B cell (primary cell): ENCODE data around the gene IL25. TPM values are rescaled to one million over a fixed set of nuclear protein-coding genes. Genes with fewer than 3 reads are reported as not detected.

Experiments used
- ATAC-seq: fragments of 200-7000 bp; cut with Tn5 transposase; one replicate; pipeline ENCODE4 v1.10.0; 2021; ENCODE audit warnings: low read depth, mild to moderate bottlenecking, moderate number of reproducible peaks, moderate library complexity
- CTCF ChIA-PET: fragments of 350-600 bp; sonication (Branson Sonifier 250); formaldehyde crosslinking; loops from one replicate; lab custom pipeline; 2021; ENCODE audit warnings: antibody characterized with exemption, inconsistent platforms; lab: Charles Lee
- POLR2A ChIA-PET: fragments of 350-600 bp; sonication (Branson Sonifier 250); formaldehyde crosslinking; loops from one replicate; lab custom pipeline; 2021; ENCODE audit warnings: antibody characterized with exemption; lab: Charles Lee
- DNase-seq: peaks from one replicate; pipeline ENCODE4 v3.0.0; 2013
- H2AFZ ChIP-seq: 2 replicates; pipeline ENCODE4 v1.6.1; 2012; ENCODE audit warnings: mild to moderate bottlenecking, low read depth, low read length; ENCODE audit not compliant: insufficient read depth, poor library complexity, severe bottlenecking
- H3K27ac ChIP-seq, 2 donors: 1 replicate in 1 of 2; 2 replicates in 1 of 2; pipeline ENCODE4 v1.5.1; 2012 to 2013; ENCODE audit warnings: low read length in 2 of 2, mild to moderate bottlenecking in 2 of 2, moderate library complexity in 1 of 2
- H3K27me3 ChIP-seq, 4 experiments: fragments of 200-600 bp in 1 of 4; sonication (generic) in 1 of 4; replicated peaks in 1 of 4; 1 replicate in 2 of 4; 2 replicates in 2 of 4; pipeline versions ENCODE4 v1.6.1 to v1.7.0; 2013 to 2016; ENCODE audit warnings: low read length in 3 of 4, mild to moderate bottlenecking in 2 of 4, mixed read lengths in 1 of 4, moderate library complexity in 1 of 4; ENCODE audit not compliant: insufficient read depth in 4 of 4, control insufficient read depth in 3 of 4; ENCODE audit errors: control extremely low read depth in 1 of 4
- H3K36me3 ChIP-seq, 2 experiments: replicated peaks in 1 of 2; 1 replicate in 1 of 2; 2 replicates in 1 of 2; pipeline versions ENCODE4 v1.6.1 to v1.7.1; 2013; ENCODE audit warnings: low read length in 1 of 2; ENCODE audit not compliant: insufficient read depth in 2 of 2, control insufficient read depth in 1 of 2; ENCODE audit errors: control extremely low read depth in 1 of 2, extremely low read depth in 1 of 2
- H3K4me1 ChIP-seq, 2 donors: fragments of 200-600 bp in 1 of 2; sonication (generic) in 1 of 2; 1 replicate in 1 of 2; 2 replicates in 1 of 2; pipeline versions ENCODE4 v1.5.1 to v1.6.1; 2013 to 2017; ENCODE audit warnings: low read length in 2 of 2; ENCODE audit not compliant: control insufficient read depth in 2 of 2, insufficient read depth in 2 of 2
- H3K4me2 ChIP-seq: replicated peaks from 2 replicates; pipeline ENCODE3; 2012; ENCODE audit warnings: mild to moderate bottlenecking, low read depth, low read length; ENCODE audit not compliant: poor library complexity, severe bottlenecking
- H3K4me3 ChIP-seq, 5 experiments: fragments of 200-600 bp in 1 of 5; sonication (generic) in 1 of 5; 1 replicate in 3 of 5; 2 replicates in 2 of 5; pipeline versions ENCODE4 v1.5.1 to v1.7.0; 2011 to 2016; ENCODE audit warnings: low read length in 4 of 5, mild to moderate bottlenecking in 4 of 5, low read depth in 2 of 5, control low read depth in 1 of 5, moderate library complexity in 1 of 5; ENCODE audit not compliant: insufficient read depth in 1 of 5; ENCODE audit errors: control extremely low read depth in 1 of 5, extremely low read depth in 1 of 5
- H3K79me2 ChIP-seq: fragments of 200-600 bp; sonication (generic); one replicate; pipeline ENCODE4 v1.6.0; 2016; ENCODE audit warnings: low read length; ENCODE audit not compliant: control insufficient read depth, insufficient read depth
- H3K9ac ChIP-seq: fragments of 200-600 bp; sonication (generic); 2 replicates; pipeline ENCODE4 v1.6.1; 2017; ENCODE audit warnings: mild to moderate bottlenecking, low read length, moderate library complexity
- H3K9me3 ChIP-seq, 3 donors: one replicate each; pipeline versions ENCODE4 v1.6.1 to v1.7.1; 2013; ENCODE audit warnings: low read length in 2 of 3; ENCODE audit not compliant: control insufficient read depth in 2 of 3, insufficient read depth in 1 of 3; ENCODE audit errors: control extremely low read depth in 1 of 3
- H4K20me1 ChIP-seq: 2 replicates; pipeline ENCODE4 v1.6.0; 2012; ENCODE audit warnings: mild to moderate bottlenecking, low read length; ENCODE audit not compliant: insufficient read depth, control insufficient read depth, poor library complexity, severe bottlenecking
- H3K27ac Mint-ChIP-seq: one replicate; pipeline ENCODE4 v1.8.0; 2021; ENCODE audit warnings: mixed read lengths
- H3K27me3 Mint-ChIP-seq: one replicate; pipeline ENCODE4 v1.8.0; 2021; ENCODE audit warnings: mixed read lengths
- H3K4me1 Mint-ChIP-seq: one replicate; pipeline ENCODE4 v1.8.0; 2021; ENCODE audit warnings: mixed read lengths
- H3K4me3 Mint-ChIP-seq: one replicate; pipeline ENCODE4 v1.8.0; 2021; ENCODE audit warnings: mixed read lengths
- H3K9me3 Mint-ChIP-seq: one replicate; pipeline ENCODE4 v1.8.0; 2022; ENCODE audit warnings: mixed read lengths; ENCODE audit not compliant: insufficient read depth
- EZH2 ChIP-seq: IDR thresholded peaks from 2 replicates; pipeline ENCODE4 v1.6.1; 2012; ENCODE audit warnings: borderline replicate concordance, low read depth, mild to moderate bottlenecking, moderate library complexity, low read length; ENCODE audit not compliant: insufficient read depth, poor library complexity, severe bottlenecking
- WGBS: methylation state at CpG from one replicate; pipeline ENCODE4 v1.1.5; 2013; ENCODE audit warnings: missing lambda C conversion rate; ENCODE audit not compliant: insufficient coverage; 5-methylcytosine and 5-hydroxymethylcytosine counted together
- intact Hi-C: fragments of 100-400 bp; cut with micrococcal nuclease; formaldehyde crosslinking; loops from one replicate; pipeline ENCODE4 v1.10.0; 2022
- polyA plus RNA-seq: library from polyadenylated mRNA; depleted of rRNA; stranded (reverse); fragments of >200 nt; gene quantifications from 2 replicates; pipeline ENCODE4 v1.2.3, GENCODE V29; 2012
- total RNA-seq, 2 donors: library from RNA; stranded (reverse); fragments of 120-200 nt in 1 of 2; gene quantifications; 1 replicate in 1 of 2; 2 replicates in 1 of 2; pipeline versions ENCODE4 v1.2.3 to v1.2.4, GENCODE V29; 2013 to 2022
- TF ChIP-seq, protein P1 (sequence below): fragments of 200-600 bp; IDR thresholded peaks from one replicate; pipeline ENCODE4 v1.8.0; 2022; ENCODE audit warnings: antibody characterized with exemption, mild to moderate bottlenecking

Gene IL25
- total and polyA plus RNA-seq, 2 donors (not counting 1 experiment from before 2014, with no cell fraction given), result not detected

GRCh38 chr14:23421594-23421993 is 49.0 kb downstream of the IL25 start:
- no peak overlapping the region for H3K27ac Mint-ChIP-seq
- no peak overlapping the region for H3K27ac ChIP-seq
- no peaks in the 10 kb centered on the region for H3K4me1 Mint-ChIP-seq
- ATAC-seq, result no peak
- ChIA-PET POLR2A (no interaction called here), CTCF (no interaction called here)
- H3K4me2 ChIP-seq, result no peak overlapping the region
- DNase-seq, result no peak
- no peak overlapping the region for H3K4me3 Mint-ChIP-seq
- intact Hi-C loops, result no loop called here
- no peaks in the 10 kb centered on the region for H3K9me3 Mint-ChIP-seq
- TF ChIP-seq, protein P1, sequence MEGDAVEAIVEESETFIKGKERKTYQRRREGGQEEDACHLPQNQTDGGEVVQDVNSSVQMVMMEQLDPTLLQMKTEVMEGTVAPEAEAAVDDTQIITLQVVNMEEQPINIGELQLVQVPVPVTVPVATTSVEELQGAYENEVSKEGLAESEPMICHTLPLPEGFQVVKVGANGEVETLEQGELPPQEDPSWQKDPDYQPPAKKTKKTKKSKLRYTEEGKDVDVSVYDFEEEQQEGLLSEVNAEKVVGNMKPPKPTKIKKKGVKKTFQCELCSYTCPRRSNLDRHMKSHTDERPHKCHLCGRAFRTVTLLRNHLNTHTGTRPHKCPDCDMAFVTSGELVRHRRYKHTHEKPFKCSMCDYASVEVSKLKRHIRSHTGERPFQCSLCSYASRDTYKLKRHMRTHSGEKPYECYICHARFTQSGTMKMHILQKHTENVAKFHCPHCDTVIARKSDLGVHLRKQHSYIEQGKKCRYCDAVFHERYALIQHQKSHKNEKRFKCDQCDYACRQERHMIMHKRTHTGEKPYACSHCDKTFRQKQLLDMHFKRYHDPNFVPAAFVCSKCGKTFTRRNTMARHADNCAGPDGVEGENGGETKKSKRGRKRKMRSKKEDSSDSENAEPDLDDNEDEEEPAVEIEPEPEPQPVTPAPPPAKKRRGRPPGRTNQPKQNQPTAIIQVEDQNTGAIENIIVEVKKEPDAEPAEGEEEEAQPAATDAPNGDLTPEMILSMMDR, result no peak
- TF ChIP-seq EZH2, result no peak
- no peaks in the 10 kb centered on the region for H3K36me3 ChIP-seq
- H3K27me3 ChIP-seq, result peaks cover 0 to 2% (median 0%) of the 10 kb centered on the region in 4 experiments
- no peak overlapping the region for H3K9ac ChIP-seq
- no peak overlapping the region for H2AFZ ChIP-seq
- H4K20me1 ChIP-seq, result no peaks in the 10 kb centered on the region
- no peak overlapping the region for H3K4me3 ChIP-seq
- no peaks in the 10 kb centered on the region for H3K9me3 ChIP-seq
- no peaks in the 10 kb centered on the region for H3K4me1 ChIP-seq
- H3K79me2 ChIP-seq, result no peaks in the 10 kb centered on the region
- peaks cover 21% of the 10 kb centered on the region for H3K27me3 Mint-ChIP-seq

DNA sequence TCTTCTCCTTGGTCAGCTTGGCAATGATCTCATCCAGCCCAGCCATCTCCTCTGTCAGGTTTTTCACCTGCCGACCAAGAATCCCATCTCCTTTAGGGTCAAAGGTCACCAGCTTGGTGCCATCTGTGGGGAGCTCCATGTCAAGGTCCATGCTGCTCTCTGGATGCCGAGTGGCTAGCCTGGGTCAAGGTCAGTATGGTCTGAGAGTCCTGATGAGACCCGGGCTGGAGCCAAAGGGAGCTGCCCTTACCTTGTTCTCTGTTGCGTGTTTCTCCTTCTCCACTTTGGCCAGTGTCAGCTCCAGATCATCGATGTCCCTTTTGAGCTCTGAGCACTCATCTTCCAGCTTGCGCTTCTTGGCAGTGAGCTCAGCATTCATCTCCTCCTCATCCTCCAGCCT is 51.0 kb downstream of the IL25 start:
- H3K27me3 ChIP-seq, result peaks cover 0 to 2% (median 0%) of the 10 kb centered on the region in 4 experiments
- no peak overlapping the region for H3K9ac ChIP-seq
- TF ChIP-seq, protein P1, result no peak
- TF ChIP-seq EZH2, result no peak
- H3K9me3 ChIP-seq, result no peaks in the 10 kb centered on the region
- H2AFZ ChIP-seq, result no peak overlapping the region
- ChIA-PET CTCF (interaction anchor here (0.8 to 1.0 kb wide), 2 partner anchors 51 to 208 kb away, joined by 4 to 6 read pairs; no protein-coding TSS in a partner anchor), POLR2A (no interaction called here)
- ATAC-seq, result no peak
- H3K79me2 ChIP-seq, result no peaks in the 10 kb centered on the region
- Mint-ChIP-seq H3K4me1 (no peaks in the 10 kb centered on the region), H3K9me3 (no peaks in the 10 kb centered on the region), H3K27me3 (peaks cover 20% of the 10 kb centered on the region), H3K27ac (no peak overlapping the region), H3K4me3 (no peak overlapping the region)
- H4K20me1 ChIP-seq, result no peaks in the 10 kb centered on the region
- H3K4me1 ChIP-seq, result no peaks in the 10 kb centered on the region
- no peak for DNase-seq
- intact Hi-C loops, result no loop called here
- H3K27ac ChIP-seq, result no peak overlapping the region
- H3K4me2 ChIP-seq, result no peak overlapping the region
- WGBS, result 90% methylated on average over 6 of the region's 6 CpGs
- H3K4me3 ChIP-seq, result no peak overlapping the region
- no peaks in the 10 kb centered on the region for H3K36me3 ChIP-seq
